ENCODE measurements around the gene CDH16. TPM values are rescaled to one million over a fixed set of nuclear protein-coding genes. Genes with fewer than 3 reads are reported as not detected.

CDH16 gene
- total RNA-seq, 1 donor from 2014 or later, result 0.25 TPM

DNA sequence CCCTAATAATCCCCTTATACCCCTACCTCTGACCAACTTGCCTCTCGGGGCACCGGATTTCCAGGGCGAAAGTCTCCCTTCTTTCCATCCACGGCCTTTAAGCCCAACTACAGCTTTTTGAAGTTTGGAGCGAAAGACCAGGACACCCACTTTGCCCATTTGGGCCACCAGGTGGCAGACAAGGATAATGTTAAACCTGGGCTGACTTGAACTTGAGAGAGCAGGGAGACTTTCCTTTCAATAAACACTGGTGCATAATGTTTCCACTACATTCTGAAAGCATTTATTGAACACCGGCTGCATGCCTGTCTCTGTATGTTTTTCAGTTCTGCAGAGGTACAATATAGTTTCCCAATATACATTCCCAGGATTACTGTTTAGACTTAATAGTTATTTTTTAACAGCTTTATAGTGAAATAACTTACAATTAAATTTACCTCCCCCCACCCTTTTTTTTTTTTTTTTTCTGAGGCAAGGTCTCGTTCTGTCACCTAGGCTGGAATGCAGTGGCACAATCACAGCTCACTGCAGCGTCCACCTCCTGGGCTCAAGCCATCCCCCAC is 35.5 kb upstream of the CDH16 start:
- TF ChIP-seq, protein P1, sequence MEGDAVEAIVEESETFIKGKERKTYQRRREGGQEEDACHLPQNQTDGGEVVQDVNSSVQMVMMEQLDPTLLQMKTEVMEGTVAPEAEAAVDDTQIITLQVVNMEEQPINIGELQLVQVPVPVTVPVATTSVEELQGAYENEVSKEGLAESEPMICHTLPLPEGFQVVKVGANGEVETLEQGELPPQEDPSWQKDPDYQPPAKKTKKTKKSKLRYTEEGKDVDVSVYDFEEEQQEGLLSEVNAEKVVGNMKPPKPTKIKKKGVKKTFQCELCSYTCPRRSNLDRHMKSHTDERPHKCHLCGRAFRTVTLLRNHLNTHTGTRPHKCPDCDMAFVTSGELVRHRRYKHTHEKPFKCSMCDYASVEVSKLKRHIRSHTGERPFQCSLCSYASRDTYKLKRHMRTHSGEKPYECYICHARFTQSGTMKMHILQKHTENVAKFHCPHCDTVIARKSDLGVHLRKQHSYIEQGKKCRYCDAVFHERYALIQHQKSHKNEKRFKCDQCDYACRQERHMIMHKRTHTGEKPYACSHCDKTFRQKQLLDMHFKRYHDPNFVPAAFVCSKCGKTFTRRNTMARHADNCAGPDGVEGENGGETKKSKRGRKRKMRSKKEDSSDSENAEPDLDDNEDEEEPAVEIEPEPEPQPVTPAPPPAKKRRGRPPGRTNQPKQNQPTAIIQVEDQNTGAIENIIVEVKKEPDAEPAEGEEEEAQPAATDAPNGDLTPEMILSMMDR (IDR thresholded peaks at IDR 0.05), result peak; percentile 54 to 76 (median 75)
- no peak for TF ChIP-seq POLR2A (IDR thresholded peaks at IDR 0.05)
- TF ChIP-seq POLR2AphosphoS5 (IDR thresholded peaks at IDR 0.05; ENCODE audit: insufficient read depth in 1 of 2, low read depth in 1 of 2), result peak in 1 of 2 donors; percentile 44
- DNase-seq (ENCODE audit: extremely low spot score in 2 of 2), result no peak
- no peak overlapping the region for H3K27ac ChIP-seq
- H3K4me3 ChIP-seq, result no peak overlapping the region
- H3K4me1 ChIP-seq, result peaks cover under 1% of the 10 kb centered on the region
- intact Hi-C loops (cut with DNase I), result no loop called here
- no peaks in the 10 kb centered on the region for H3K9me3 ChIP-seq
- H3K27me3 ChIP-seq, result no peaks in the 10 kb centered on the region
- H3K36me3 ChIP-seq, result no peaks in the 10 kb centered on the region

DNA sequence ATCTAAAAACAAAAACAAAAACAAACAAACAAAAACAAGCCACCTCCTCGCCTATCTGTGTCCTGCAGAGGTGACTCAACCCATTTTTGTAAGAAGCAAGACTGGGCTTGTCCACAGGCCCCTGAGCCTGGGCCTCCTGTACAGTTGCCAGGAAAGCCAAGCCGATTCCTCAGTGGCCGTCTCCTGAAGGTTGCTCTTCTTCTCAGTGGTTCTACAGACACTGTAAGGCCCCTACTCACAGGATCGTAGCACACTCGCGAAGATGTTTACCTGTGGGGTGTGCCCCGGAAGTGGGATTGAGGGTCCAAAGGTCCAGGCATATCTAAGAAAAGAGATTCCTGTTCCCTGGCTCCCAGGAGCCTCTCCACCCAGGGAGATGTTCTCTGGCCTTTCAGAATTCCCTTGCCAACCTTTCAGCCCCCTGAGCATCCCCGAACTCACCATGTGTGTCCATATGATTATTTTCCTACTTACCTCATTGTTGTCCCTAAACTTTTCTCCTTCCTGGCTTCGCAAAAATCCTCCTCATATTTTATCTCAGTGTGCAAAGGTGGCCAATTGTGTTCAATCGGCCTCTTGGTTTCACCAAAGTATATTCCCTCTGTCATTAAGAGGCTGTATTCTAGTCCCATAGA is 34.9 kb upstream of the CDH16 start:
- H3K27ac ChIP-seq, result no peak overlapping the region
- H3K4me3 ChIP-seq, result no peak overlapping the region
- H3K4me1 ChIP-seq, result peaks cover 6% of the 10 kb centered on the region
- DNase-seq (ENCODE audit: extremely low spot score in 2 of 2), result no peak
- H3K36me3 ChIP-seq, result no peaks in the 10 kb centered on the region
- no peaks in the 10 kb centered on the region for H3K27me3 ChIP-seq
- intact Hi-C loops (cut with DNase I), result no loop called here
- H3K9me3 ChIP-seq, result no peaks in the 10 kb centered on the region
- TF ChIP-seq POLR2A (IDR thresholded peaks at IDR 0.05) (no peak), POLR2AphosphoS5 (IDR thresholded peaks at IDR 0.05; ENCODE audit: insufficient read depth in 1 of 2, low read depth in 1 of 2) (no peak)
- TF ChIP-seq, protein P1 (IDR thresholded peaks at IDR 0.05), result no peak

DNA sequence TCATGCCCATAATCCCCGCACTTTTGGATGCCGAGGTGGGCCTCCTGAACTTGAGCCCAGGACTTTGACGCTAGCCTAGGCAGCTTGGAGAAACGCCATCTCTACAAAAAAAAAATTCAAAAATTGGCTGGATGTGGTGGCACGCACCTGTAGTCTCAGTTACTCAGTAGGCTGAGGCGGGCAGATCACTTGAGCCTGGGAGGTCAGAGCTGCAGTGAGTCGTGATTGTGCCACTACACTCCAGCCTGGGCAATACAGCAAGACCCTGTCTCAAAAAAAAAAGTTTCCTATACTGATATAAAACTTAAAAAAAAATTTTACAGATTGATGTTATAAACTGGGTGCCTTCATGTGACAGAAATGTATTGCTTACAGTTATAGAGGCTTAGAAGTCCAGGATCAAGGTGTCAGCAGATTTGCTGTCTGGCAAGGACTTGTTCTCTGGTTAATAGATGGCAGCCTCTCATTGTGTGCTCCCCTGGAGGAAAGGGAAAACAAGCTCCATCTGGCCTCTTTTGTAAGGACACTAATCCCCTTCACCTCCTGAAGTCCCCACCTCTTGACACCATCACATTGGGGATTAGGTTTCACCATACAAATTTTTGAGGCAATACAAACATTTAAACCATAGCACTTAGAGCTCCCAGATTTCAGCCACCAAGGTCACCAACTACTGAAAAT is 33.9 kb upstream of the CDH16 start:
- no peak overlapping the region for H3K4me3 ChIP-seq
- H3K9me3 ChIP-seq, result no peaks in the 10 kb centered on the region
- no peaks in the 10 kb centered on the region for H3K36me3 ChIP-seq
- DNase-seq (ENCODE audit: extremely low spot score in 2 of 2), result no peak
- peaks cover 13% of the 10 kb centered on the region for H3K4me1 ChIP-seq
- no peak overlapping the region for H3K27ac ChIP-seq
- no peak for TF ChIP-seq POLR2AphosphoS5 (IDR thresholded peaks at IDR 0.05; ENCODE audit: insufficient read depth in 1 of 2, low read depth in 1 of 2)
- intact Hi-C loops (cut with DNase I), result no loop called here
- H3K27me3 ChIP-seq, result no peaks in the 10 kb centered on the region

DNA sequence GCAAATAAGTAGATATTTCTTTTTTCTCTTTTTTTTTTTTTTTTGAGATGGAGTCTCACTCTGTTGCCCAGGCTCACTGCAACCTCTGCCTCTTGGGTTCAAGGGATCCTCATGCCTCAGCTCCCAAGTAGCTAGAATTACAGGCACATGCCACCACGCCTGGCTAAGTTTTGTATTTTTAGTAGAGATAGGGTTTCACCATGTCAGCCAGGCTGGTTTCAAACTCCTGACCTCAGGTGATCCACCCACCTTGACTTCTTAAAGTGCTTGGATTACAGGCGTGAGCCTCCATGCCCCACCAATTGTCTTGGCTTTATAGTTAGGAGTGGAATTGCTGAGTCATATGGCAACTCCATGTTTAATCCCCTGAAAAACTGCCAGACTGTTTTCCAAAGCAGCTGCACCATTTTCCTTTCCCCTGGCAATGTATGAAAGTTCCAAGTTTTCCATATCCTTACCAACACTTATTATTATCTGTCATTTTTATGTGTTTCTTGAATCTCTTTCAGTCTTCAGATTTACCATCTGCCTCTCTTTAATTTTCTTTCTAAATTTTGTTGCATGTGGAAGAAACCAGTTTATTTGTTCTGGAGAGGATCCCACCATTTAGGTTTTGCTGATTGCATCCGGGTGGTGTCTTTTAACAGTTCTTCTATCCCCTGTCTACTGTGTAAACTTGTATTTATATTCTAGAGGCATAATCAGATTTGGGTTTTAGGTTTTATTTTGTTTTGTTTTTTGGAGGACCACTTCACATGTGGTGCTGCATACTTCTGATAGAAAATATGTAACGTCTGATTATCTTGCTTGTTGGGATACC is 32.5 kb upstream of the CDH16 start:
- H3K27ac ChIP-seq, result no peak overlapping the region
- intact Hi-C loops (cut with DNase I), result no loop called here
- H3K36me3 ChIP-seq, result no peaks in the 10 kb centered on the region
- no peaks in the 10 kb centered on the region for H3K9me3 ChIP-seq
- no peak overlapping the region for H3K4me3 ChIP-seq
- peaks cover 21% of the 10 kb centered on the region for H3K4me1 ChIP-seq
- no peaks in the 10 kb centered on the region for H3K27me3 ChIP-seq
- TF ChIP-seq, protein P1 (IDR thresholded peaks at IDR 0.05), result no peak
- TF ChIP-seq POLR2AphosphoS5 (IDR thresholded peaks at IDR 0.05; ENCODE audit: insufficient read depth in 1 of 2, low read depth in 1 of 2), result no peak
- DNase-seq (ENCODE audit: extremely low spot score in 2 of 2), result no peak

DNA sequence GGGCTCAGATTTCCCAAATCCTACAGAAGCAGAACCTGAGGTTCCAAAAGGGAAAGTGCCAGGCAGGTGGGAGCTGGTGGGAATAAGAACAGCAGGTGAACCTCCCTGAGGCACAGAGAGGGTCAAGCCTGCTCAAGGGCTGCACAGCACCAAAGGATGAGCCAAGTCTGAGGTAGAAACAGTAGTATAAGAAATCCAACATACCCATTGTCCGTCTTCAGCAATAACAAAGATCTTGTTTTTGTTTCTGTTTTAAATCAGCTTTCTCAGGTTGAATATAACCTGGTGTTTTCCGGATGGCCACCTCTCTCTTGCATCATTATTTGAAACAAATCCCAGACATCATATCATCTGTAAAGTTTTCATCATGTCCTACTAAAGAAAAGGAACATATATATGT is 31.8 kb upstream of the CDH16 start:
- no peaks in the 10 kb centered on the region for H3K27me3 ChIP-seq
- H3K4me1 ChIP-seq, result peaks cover 21% of the 10 kb centered on the region
- no peaks in the 10 kb centered on the region for H3K36me3 ChIP-seq
- H3K27ac ChIP-seq, result no peak overlapping the region
- no peak overlapping the region for H3K4me3 ChIP-seq
- TF ChIP-seq POLR2A (IDR thresholded peaks at IDR 0.05) (no peak), POLR2AphosphoS5 (IDR thresholded peaks at IDR 0.05; ENCODE audit: insufficient read depth in 1 of 2, low read depth in 1 of 2) (no peak)
- TF ChIP-seq, protein P1 (IDR thresholded peaks at IDR 0.05), result no peak
- no peak for DNase-seq (ENCODE audit: extremely low spot score in 2 of 2)
- H3K9me3 ChIP-seq, result no peaks in the 10 kb centered on the region
- intact Hi-C loops (cut with DNase I), result no loop called here

Data from vagina (tissue), 2 donors.